NCI-H187 treated with DMSO at 0.1 percent for 48 hours (cell line): Measurements from ENCODE around the gene HSP90AB1.

Experiments
- DNase-seq: peaks from one replicate; lab custom pipeline; 2025; lab: John Stamatoyannopoulos, UW

The HSP90AB1 gene

GRCh38 chr6:44269178-44269920 lies 22.4 kb downstream of the HSP90AB1 start:
- DNase-seq: no peak

GRCh38 chr6:44269921-44270525 lies 23.1 kb downstream of the HSP90AB1 start, which contains the start of gene TMEM151B:
TMEM151B (plus strand) TSS chr6:44270450; CDS start chr6:44270743, 293 bp downstream.
- no peak for DNase-seq

GRCh38 chr6:44270526-44271405 lies 23.9 kb downstream of the HSP90AB1 start:
- no peak for DNase-seq

- DNase-seq: no peak
These were observed 24.5 kb downstream of the HSP90AB1 start for GRCh38 chr6:44271406-44271723.

- no peak for DNase-seq
These were observed 25.0 kb downstream of the HSP90AB1 start for GRCh38 chr6:44271914-44272313.

- DNase-seq: no peak
These were observed 25.6 kb downstream of the HSP90AB1 start for GRCh38 chr6:44272529-44272928.

- no peak for DNase-seq
These were observed 26.2 kb downstream of the HSP90AB1 start for GRCh38 chr6:44272999-44273566.

GRCh38 chr6:44273617-44274016 lies 26.7 kb downstream of the HSP90AB1 start:
- no peak for DNase-seq

- no peak for DNase-seq
These were observed 28.4 kb downstream of the HSP90AB1 start for GRCh38 chr6:44275271-44275748.

- DNase-seq: no peak
These were observed 29.1 kb downstream of the HSP90AB1 start for GRCh38 chr6:44275749-44276648.

GRCh38 chr6:44276667-44277640 lies 30.1 kb downstream of the HSP90AB1 start:
- no peak for DNase-seq

GRCh38 chr6:44277763-44278162 lies 30.9 kb downstream of the HSP90AB1 start:
- DNase-seq: no peak

GRCh38 chr6:44278315-44278714 lies 31.4 kb downstream of the HSP90AB1 start:
- no peak for DNase-seq

GRCh38 chr6:44278774-44279697 lies 32.1 kb downstream of the HSP90AB1 start:
- no peak for DNase-seq

- DNase-seq: no peak
These were observed 37.2 kb downstream of the HSP90AB1 start for GRCh38 chr6:44284121-44284520.

GRCh38 chr6:44284867-44285266 lies 38.0 kb downstream of the HSP90AB1 start:
- no peak for DNase-seq

- DNase-seq: no peak
These were observed 38.8 kb downstream of the HSP90AB1 start for GRCh38 chr6:44285552-44286284.

GRCh38 chr6:44286285-44286565 lies 39.3 kb downstream of the HSP90AB1 start:
- no peak for DNase-seq
